ENCODE results near the gene CARD19.

DNA sequence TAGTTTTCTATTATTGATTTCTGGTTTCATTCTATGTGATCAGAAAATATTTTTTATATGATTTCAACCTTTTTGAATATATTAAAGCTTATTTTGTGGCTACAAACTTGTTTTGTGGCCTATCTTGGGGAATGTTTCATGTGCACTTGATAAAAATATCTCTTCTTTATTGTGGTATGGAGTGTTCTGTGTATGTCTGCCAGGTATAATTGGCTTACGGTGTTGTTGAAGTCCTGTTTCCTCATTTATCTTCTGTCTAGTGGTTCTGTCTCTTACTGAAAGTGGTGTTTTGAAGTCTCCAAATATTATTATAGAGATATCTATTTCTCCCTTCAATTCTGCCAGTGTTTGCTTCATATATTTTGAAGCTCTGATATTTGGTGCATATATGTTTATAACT is 9.6 kb downstream of the CARD19 start:
- TF ChIP-seq, protein P1, sequence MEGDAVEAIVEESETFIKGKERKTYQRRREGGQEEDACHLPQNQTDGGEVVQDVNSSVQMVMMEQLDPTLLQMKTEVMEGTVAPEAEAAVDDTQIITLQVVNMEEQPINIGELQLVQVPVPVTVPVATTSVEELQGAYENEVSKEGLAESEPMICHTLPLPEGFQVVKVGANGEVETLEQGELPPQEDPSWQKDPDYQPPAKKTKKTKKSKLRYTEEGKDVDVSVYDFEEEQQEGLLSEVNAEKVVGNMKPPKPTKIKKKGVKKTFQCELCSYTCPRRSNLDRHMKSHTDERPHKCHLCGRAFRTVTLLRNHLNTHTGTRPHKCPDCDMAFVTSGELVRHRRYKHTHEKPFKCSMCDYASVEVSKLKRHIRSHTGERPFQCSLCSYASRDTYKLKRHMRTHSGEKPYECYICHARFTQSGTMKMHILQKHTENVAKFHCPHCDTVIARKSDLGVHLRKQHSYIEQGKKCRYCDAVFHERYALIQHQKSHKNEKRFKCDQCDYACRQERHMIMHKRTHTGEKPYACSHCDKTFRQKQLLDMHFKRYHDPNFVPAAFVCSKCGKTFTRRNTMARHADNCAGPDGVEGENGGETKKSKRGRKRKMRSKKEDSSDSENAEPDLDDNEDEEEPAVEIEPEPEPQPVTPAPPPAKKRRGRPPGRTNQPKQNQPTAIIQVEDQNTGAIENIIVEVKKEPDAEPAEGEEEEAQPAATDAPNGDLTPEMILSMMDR (conservative IDR thresholded peaks at IDR 0.05): no peak
- TF ChIP-seq ZFX (IDR thresholded peaks at IDR 0.05): no peak

All from C4-2B (cell line).